Fibroblast of lung (primary cell): ENCODE measurements around the gene STX11. TPM values are rescaled to one million over a fixed set of nuclear protein-coding genes. Genes with fewer than 3 reads are reported as not detected.
A peak's percentile ranks its signal among the peaks of the same experiment; 100 is the strongest.

Experiments
- DNase-seq, 2 donors: peaks; one replicate each; pipeline versions ENCODE4 v3.0.0 to v3.0.0-alpha.2; 2010; ENCODE audit warnings: low read depth in 2 of 2
- H2AFZ ChIP-seq: 2 replicates; pipeline ENCODE4 v1.5.1; 2012; ENCODE audit warnings: low read length, control low read depth, inconsistent platforms
- H3K27ac ChIP-seq: 2 replicates; pipeline ENCODE4 v1.5.1; 2011; ENCODE audit warnings: low read length, control low read depth; ENCODE audit not compliant: insufficient read depth
- H3K27me3 ChIP-seq: 2 replicates; pipeline ENCODE4 v1.5.1; 2011; ENCODE audit warnings: mild to moderate bottlenecking, low read length; ENCODE audit not compliant: control insufficient read depth, insufficient read depth
- H3K36me3 ChIP-seq: 2 replicates; pipeline ENCODE4 v1.5.1; 2011; ENCODE audit warnings: low read length; ENCODE audit not compliant: control insufficient read depth, insufficient read depth
- H3K4me1 ChIP-seq: 2 replicates; pipeline ENCODE4 v1.5.1; 2011; ENCODE audit warnings: low read length; ENCODE audit not compliant: control insufficient read depth, insufficient read depth; ENCODE audit errors: extremely low read depth
- H3K4me2 ChIP-seq: 2 replicates; pipeline ENCODE4 v1.5.1; 2011; ENCODE audit warnings: low read length, control low read depth; ENCODE audit not compliant: insufficient read depth; ENCODE audit errors: extremely low read depth
- H3K4me3 ChIP-seq, 4 experiments: fragments of 200-600 bp in 1 of 4; sonication (generic) in 1 of 4; replicated peaks in 1 of 4; 2 replicates each; pipeline ENCODE4 v1.5.1; 2011 to 2016; ENCODE audit warnings: low read length in 4 of 4, low read depth in 3 of 4, mild to moderate bottlenecking in 3 of 4, control low read depth in 2 of 4, inconsistent platforms in 1 of 4, mixed read lengths in 1 of 4; ENCODE audit not compliant: insufficient read depth in 1 of 4; ENCODE audit errors: control extremely low read depth in 1 of 4
- H3K79me2 ChIP-seq: 2 replicates; pipeline ENCODE4 v1.5.1; 2012; ENCODE audit warnings: mild to moderate bottlenecking, low read length, inconsistent platforms; ENCODE audit not compliant: control insufficient read depth, insufficient read depth
- H3K9ac ChIP-seq: 2 replicates; pipeline ENCODE4 v1.5.1; 2011; ENCODE audit warnings: mild to moderate bottlenecking, low read length, control low read depth; ENCODE audit not compliant: insufficient read depth
- H3K9me3 ChIP-seq: 2 replicates; pipeline ENCODE4 v1.5.1; 2012; ENCODE audit warnings: low read depth, low read length; ENCODE audit not compliant: control insufficient read depth, insufficient read depth
- H4K20me1 ChIP-seq: 2 replicates; pipeline ENCODE4 v1.5.1; 2011; ENCODE audit warnings: low read length; ENCODE audit not compliant: control insufficient read depth, insufficient read depth; ENCODE audit errors: extremely low read depth
- EZH2 ChIP-seq: IDR thresholded peaks from 2 replicates; pipeline ENCODE4 v1.5.1; 2012; ENCODE audit warnings: low read length, control low read depth, mild to moderate bottlenecking; ENCODE audit errors: missing control alignments
- polyA plus RNA-seq, 2 donors: library from polyadenylated mRNA; depleted of rRNA in 1 of 2; stranded (reverse) in 1 of 2; unstranded in 1 of 2; fragments of >200 nt; gene quantifications; 2 replicates each; pipeline ENCODE4 v1.2.1, GENCODE V29; 2011 to 2012; ENCODE audit warnings: missing spikeins in 1 of 2
- total RNA-seq: library from RNA; depleted of rRNA; stranded (reverse); fragments of >200 nt; gene quantifications from 2 replicates; pipeline ENCODE4 v1.2.1, GENCODE V29; 2014
- TF ChIP-seq, protein P1 (sequence below), 2 donors: IDR thresholded peaks in 1 of 2; conservative IDR thresholded peaks in 1 of 2; 1 replicate in 1 of 2; 2 replicates in 1 of 2; pipeline ENCODE4 v1.5.1; 2011 to 2012; ENCODE audit warnings: low read length in 2 of 2, control low read depth in 1 of 2, inconsistent platforms in 1 of 2, low read depth in 1 of 2, mild to moderate bottlenecking in 1 of 2

The STX11 gene
- total and polyA plus RNA-seq, 2 donors (not counting 1 experiment from before 2014, with no cell fraction given): 0.33 to 6.6 TPM

DNA sequence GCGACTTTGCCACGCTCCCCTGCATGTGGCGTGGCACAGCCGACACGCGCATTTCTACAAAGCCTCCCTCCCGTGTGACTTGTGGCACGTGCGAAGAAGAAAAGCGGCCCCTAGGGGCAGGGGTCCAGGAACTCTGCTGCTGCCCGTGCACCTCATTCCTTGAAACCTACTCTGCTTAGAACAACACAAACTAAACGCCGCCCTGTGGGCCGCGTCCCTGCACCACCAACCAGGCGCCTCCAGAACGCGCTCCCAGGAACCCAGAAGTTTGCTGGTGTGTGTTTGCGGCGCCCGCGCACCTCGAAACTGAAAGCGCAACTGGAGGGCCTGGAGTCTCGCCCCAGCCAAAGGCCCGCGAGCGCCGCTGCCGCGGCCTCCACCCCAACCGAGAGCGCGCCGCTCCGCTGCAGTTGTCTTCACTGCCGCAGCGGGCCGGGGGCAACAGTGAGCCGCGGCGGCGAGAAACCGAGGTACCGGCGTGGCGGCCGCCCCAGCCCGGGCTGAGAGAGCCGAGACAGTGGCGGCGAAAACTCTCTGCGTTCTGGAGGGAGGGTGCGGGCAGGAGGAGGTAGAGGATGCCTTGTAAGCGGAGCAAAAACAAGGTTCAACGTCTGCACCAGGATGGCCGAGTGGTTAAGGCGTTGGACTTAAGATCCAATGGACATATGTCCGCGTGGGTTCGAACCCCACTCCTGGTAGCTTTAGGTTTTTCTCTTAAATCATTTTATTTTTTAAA is 65.8 kb downstream of the STX11 start:
- H3K27ac ChIP-seq: peak overlapping the region; percentile 81
- peak overlapping the region; percentile 81 for H3K9ac ChIP-seq
- peak; percentile 96 to 99 for DNase-seq
- TF ChIP-seq EZH2: no peak
- TF ChIP-seq, protein P1, sequence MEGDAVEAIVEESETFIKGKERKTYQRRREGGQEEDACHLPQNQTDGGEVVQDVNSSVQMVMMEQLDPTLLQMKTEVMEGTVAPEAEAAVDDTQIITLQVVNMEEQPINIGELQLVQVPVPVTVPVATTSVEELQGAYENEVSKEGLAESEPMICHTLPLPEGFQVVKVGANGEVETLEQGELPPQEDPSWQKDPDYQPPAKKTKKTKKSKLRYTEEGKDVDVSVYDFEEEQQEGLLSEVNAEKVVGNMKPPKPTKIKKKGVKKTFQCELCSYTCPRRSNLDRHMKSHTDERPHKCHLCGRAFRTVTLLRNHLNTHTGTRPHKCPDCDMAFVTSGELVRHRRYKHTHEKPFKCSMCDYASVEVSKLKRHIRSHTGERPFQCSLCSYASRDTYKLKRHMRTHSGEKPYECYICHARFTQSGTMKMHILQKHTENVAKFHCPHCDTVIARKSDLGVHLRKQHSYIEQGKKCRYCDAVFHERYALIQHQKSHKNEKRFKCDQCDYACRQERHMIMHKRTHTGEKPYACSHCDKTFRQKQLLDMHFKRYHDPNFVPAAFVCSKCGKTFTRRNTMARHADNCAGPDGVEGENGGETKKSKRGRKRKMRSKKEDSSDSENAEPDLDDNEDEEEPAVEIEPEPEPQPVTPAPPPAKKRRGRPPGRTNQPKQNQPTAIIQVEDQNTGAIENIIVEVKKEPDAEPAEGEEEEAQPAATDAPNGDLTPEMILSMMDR (conservative IDR thresholded peaks at IDR 0.05 in 1 of 2, IDR thresholded peaks at IDR 0.05 in 1 of 2; ENCODE audit: low read depth in 1 of 2, low read length in 2 of 2): peak; percentile 44 to 56
- no peaks in the 10 kb centered on the region for H3K79me2 ChIP-seq
- peak overlapping the region; percentile 79 for H3K4me2 ChIP-seq
- H3K9me3 ChIP-seq: no peaks in the 10 kb centered on the region
- peaks cover 5% of the 10 kb centered on the region for H3K4me1 ChIP-seq
- peak overlapping the region; percentile 99 for H2AFZ ChIP-seq
- no peaks in the 10 kb centered on the region for H3K27me3 ChIP-seq
- H3K4me3 ChIP-seq: peak overlapping the region; percentile 69 to 73 (median 72)
- no peaks in the 10 kb centered on the region for H4K20me1 ChIP-seq
- H3K36me3 ChIP-seq: no peaks in the 10 kb centered on the region

DNA sequence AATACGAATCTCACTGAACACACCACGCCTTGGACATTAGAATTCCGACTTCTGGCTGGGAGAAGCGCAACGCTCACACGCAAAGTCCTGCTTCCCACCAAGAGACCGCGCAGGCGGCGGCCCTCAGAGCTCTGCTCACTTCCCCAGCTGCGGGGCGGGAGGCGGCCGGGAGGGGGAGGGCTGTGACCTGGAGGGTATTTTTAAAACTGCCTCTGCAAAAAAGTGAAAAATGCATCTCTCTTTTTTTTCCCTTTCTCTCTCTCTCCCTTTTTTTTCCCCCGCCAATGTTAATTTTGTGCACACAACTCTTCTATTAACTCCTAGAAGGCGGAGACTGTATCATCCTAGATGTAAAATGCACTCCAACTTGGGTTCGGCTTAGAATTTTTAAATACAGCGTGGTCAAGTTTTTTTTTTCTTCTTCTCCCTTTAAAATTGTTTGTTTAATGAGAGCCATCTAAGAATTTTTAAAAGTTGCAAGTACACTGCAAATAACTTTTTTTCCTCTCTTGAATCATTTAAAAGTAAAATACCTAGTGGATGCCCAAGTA is 66.4 kb downstream of the STX11 start:
- peaks cover 5% of the 10 kb centered on the region for H3K4me1 ChIP-seq
- TF ChIP-seq EZH2: no peak
- TF ChIP-seq, protein P1 (conservative IDR thresholded peaks at IDR 0.05 in 1 of 2, IDR thresholded peaks at IDR 0.05 in 1 of 2; ENCODE audit: low read depth in 1 of 2, low read length in 2 of 2): peak in 1 of 2 donors; percentile 8
- H3K27ac ChIP-seq: peak overlapping the region; percentile 81
- no peaks in the 10 kb centered on the region for H3K9me3 ChIP-seq
- no peaks in the 10 kb centered on the region for H3K36me3 ChIP-seq
- H4K20me1 ChIP-seq: no peaks in the 10 kb centered on the region
- H3K27me3 ChIP-seq: no peaks in the 10 kb centered on the region
- H3K79me2 ChIP-seq: no peaks in the 10 kb centered on the region
- H3K4me2 ChIP-seq: peak overlapping the region; percentile 69
- no peak for DNase-seq
- peak overlapping the region; percentile 81 for H3K9ac ChIP-seq
- peak overlapping the region; percentile 69 to 73 (median 72) for H3K4me3 ChIP-seq
- peak overlapping the region; percentile 41 for H2AFZ ChIP-seq

DNA sequence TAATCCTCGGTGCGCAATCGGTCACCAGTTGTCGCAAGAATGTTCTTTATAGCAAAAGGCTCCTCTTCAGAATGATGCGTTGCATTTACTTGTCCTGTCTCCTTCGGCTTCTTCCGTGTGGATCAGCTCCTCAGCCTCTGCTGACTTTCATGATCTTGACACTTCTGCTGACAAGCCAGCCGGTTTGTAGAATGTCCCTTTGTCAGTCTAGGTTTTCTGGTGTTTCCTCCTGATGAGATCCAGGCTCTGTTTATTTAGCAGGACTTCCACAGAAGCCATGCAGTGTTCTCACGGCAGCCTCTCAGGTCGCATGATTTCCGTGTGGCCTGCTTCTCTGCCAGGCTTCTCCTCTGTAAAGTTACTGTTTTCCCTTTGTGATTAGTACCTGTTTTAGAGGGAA is 66.9 kb downstream of the STX11 start:
- Histone ChIP-seq H2AFZ (peak overlapping the region; percentile 41), H3K9me3 (no peaks in the 10 kb centered on the region), H3K9ac (no peak overlapping the region), H4K20me1 (no peaks in the 10 kb centered on the region), H3K79me2 (no peaks in the 10 kb centered on the region), H3K36me3 (no peaks in the 10 kb centered on the region), H3K4me2 (peak overlapping the region; percentile 69), H3K27me3 (no peaks in the 10 kb centered on the region), H3K4me3 (peak overlapping the region in 3 of 4 experiments; percentile 69 to 73 (median 72)), H3K27ac (no peak overlapping the region), H3K4me1 (peaks cover 5% of the 10 kb centered on the region)
- DNase-seq: peak in 1 of 2 donors; percentile 5
- TF ChIP-seq EZH2: no peak
- TF ChIP-seq, protein P1 (conservative IDR thresholded peaks at IDR 0.05 in 1 of 2, IDR thresholded peaks at IDR 0.05 in 1 of 2; ENCODE audit: low read depth in 1 of 2, low read length in 2 of 2): no peak
